ENCODE results near the gene ANAPC16.
"Not testable (repeated sequence)": the region's sequence is repeated elsewhere in the genome, so short reads cannot be mapped to it uniquely, and the experiment has no call there.

ANAPC16 gene

DNA sequence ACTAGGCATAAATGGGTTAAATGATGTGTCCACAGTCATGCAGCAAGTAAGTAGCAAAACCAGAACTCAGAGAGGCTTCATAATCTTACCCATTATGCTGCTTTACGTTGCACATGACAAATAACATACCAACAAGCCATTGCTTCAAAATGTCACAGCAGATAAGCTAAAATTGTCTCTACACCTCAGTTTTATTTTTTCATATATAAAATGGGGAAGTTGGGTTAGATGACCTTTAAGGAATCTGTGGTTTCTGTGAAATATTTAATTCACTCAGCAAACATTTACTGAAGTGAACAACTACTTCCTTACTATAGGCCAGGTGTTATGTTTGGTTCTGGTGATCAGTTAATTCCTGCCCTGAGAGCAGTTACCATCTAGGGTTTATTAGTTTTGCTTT, 2.5 kb downstream of the ANAPC16 start:
- no peak for DNase-seq

DNA sequence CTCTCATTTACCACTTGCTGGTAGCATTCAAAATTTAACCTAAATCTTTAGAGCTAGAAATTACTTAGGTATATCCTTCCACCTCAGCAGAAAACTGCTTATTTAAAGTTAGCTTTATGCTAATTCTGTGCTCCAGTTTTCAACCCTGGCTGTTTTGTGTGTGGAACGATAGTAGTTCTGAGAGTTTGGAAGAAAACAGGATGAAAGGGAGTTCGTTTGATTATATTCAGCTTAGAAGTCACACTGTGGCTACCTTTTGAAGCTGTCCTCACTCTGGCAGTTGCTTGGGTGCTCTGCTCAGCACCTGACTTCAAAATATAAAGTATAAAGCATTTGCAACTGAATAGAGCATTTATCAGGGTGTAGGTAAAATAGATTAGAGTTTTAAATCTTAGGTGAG, 2.9 kb downstream of the ANAPC16 start:
- no peak for DNase-seq

DNA sequence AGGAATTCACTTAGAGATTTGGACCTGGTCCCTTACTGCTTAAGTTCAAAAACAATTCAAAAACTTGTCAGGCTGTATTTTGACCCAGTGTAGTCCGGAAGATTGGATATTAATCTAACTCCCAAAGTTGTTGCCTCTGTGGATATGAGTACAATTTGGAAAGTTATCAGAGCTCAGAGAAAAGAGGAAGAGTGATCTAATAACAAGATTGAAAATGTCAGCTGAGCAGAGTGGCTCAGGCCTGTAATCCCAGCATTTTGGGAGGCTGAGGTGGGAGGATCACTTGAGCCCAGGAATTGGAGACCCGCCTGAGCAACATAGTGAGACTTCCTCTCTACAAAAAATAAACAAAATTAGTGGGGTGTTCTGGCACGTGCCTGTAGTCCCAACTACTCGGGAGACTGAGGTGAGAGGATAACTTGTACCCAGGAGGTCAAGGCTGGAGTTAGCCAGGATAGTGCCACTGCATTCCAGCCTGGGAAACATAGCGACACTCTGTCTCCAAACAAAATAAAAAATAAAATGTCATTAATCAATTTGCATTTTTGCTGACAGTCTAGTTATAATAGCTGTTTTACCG, 3.5 kb downstream of the ANAPC16 start:
- no peak for DNase-seq

DNA sequence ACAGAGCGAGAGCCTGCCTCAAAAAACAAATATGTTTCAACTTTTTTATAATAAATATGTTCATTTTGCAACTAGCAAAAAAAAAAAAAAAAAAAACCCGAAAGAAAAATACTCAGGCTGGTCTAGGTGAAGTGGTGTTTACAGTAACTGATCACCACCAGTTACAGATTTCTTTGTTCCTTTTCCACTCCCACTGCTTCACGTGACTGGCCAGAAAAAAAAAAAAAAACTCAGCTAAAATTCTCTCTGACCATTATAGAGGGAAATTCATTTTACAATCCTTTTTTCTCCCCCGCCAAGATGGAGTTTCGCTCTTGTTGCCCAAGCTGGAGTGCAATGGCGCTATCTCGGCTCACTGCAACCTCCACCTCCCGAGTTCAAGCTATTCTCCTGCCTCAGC, 4.8 kb downstream of the ANAPC16 start:
- DNase-seq = no peak

DNA sequence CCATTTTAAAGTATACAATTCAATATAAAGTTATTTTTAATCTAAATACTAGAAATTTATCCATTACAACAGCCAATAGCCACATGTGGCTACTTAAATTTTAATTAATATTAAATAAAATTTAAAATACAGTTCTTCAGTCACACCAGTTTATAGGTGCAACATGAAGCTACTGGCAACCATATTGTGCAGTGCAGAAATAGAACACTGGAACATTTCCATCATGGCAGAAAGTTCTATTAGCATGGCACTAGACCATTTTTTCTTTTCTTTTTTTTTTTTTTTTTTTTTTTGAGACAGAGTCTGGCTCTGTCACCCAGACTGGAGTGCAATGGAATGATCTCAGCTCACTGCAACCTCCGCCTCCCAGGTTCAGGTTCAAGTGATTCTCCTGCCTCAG, 5.5 kb downstream of the ANAPC16 start:
- DNase-seq = no peak

DNA sequence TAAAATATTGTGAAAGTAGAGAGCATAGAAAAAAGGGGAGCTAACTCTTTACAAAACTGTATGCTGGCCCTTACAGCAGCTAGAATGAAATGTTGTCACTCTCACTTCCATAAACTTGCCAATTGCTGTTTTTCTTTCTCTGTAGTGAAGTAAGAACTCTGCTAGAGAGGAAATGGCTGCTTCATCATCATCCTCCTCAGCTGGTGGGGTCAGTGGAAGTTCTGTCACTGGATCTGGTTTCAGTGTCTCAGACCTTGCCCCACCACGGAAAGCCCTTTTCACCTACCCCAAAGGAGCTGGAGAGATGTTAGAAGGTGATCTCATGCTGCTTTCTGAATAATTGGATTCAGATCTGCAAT, 7.9 kb downstream of the ANAPC16 start:
- DNase-seq = no peak

DNA sequence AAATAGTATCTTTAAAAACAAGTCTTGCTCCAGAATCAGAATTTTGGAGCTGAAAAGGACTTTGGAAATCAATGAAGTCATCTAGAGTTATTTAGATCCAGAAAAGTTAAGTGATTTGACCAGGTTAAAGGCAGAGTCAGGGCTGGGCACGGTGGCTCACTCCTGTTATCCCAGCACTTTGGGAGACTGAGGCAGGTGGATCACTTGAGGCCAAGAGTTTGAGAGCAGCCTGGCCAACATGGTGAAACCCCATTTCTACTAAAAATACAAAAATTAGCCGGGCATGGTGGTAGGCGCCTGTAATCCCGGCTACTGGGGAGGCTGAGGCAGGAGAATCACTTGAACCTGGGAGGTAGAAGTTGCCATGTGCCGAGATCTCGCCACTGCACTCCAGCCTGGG, 8.4 kb downstream of the ANAPC16 start:
- DNase-seq = not testable (repeated sequence)

DNA sequence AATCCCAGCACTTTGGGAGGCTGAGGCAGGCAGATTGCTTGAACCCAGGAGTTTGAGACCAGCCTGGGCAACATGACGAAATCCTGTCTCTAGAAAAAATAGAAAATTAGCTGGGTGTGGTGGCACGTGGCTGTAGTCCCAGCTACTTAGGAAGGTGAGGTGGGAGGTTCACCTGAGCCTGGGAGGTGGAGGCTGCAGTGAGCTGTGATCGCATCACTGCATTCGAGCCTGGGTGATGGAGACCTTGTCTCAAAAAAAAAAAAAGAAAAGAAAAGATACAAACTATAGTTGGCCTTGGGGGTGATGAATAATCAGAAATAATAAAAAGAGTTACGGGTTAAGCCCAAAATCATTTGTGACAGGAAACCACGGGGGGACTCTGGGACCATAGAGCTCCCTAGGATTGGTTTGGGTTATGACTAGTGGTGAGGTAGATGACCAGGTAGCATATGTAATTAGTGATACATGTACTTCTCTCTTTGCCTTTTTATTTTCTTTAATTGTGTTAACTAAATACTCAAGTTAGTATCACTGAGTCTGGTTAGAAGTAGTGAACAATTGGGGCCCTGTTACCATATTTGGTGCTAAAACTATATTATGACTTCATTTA, 10.7 kb downstream of the ANAPC16 start:
- DNase-seq = no peak

DNA sequence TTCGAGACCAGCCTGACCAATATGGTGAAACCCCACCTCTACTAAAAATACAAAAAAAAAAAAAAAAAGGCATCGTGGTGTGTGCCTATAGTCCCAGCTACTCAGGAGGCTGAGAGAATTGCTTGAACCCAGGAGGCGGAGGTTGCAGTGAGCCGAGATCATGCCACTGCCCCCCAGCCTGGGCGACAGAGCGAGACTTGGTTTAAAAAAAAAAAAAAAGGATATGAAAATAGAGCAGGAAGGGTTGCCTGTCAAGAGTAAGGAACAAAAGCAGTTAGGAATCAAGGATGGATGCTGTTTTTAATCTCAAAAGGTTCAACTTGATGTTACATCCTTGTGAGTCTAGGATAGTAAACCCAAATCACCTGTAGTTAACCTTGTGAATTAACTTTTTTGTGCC, 12.0 kb downstream of the ANAPC16 start:
- no peak for DNase-seq

DNA sequence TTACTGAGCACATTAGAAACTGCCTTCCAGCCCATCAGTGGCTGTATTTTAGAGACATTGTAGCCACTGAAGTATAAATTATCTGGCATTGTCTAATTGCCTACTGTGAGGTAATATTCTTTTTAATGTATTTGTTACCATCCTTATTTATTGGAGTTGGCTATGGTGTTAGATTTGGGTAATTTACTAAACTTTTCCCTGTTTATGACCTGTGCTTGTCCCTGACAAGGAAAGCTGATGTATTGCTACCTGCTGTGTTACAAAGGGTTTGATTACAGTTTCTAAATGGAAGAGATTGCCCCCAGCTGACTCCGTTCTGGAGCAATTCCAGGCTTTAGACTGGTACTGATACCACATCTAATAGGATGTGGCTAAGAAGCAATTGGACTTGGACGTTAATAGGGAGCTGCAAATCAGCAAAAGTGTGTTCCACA, 12.5 kb downstream of the ANAPC16 start:
- no peak for DNase-seq

DNA sequence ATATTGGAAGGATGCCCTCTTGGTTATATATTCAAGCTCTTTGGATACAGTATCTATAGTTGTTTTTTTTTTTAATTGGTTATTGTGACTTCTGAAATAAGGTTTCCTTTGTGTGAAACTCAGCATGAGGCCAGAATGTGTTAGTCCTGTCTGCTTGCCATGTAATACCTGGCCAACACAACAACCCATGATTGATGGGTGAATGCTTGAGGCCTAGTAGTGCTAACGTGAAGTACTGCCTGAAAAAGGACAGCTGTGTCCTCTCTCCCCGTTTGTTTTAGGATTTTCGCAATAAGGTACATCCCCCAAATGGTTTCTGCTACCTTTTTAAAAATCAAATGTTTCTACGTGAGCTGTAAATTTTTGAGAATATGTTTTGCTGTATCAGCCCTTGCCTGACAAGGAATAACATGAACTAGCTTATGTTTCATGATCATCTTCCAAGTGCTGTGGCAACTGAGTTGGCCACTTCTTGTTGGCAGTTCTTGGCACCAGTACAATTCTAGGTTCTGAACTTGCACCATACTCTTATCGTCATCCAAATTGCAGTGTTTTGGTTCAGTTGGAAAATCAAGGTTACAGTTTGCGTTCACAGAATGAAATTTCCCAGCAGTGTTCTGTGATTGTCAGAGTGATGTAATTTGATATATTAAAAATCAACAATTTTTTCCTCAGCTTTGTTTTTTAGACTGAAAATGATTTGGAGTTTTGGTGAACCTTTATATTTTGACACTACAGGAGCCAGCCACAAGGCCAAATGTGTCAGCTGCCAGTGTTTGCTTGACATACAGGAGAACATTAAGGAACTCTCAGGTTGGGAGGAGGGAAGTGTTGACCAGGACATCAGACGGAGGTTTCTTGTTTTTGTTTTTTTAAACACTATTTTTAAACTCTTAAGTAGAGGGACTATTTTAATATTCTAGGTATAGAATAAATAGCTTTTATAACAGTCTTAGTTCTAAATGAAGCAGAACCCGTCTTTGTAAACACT, 13.7 kb downstream of the ANAPC16 start:
- no peak for DNase-seq

DNA sequence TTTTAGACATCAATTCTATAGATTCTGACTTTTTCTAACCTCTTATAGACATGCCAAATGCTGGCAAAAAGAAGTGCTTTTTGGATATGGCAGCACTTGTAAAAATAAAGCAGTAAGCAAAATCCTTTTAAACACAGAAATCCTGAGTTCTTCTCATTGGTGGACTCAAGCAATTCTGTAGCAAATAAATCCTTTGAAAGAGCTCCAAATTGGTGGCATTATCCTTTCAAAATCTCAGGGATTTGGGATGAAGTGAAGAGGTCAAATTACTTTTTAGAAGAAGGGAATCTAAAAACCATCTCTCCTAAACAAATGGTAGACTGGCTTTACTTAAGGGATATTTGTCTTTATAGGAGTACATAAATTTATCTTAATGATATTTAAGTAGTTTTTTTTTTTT, 17.8 kb downstream of the ANAPC16 start:
- DNase-seq = no peak

DNA sequence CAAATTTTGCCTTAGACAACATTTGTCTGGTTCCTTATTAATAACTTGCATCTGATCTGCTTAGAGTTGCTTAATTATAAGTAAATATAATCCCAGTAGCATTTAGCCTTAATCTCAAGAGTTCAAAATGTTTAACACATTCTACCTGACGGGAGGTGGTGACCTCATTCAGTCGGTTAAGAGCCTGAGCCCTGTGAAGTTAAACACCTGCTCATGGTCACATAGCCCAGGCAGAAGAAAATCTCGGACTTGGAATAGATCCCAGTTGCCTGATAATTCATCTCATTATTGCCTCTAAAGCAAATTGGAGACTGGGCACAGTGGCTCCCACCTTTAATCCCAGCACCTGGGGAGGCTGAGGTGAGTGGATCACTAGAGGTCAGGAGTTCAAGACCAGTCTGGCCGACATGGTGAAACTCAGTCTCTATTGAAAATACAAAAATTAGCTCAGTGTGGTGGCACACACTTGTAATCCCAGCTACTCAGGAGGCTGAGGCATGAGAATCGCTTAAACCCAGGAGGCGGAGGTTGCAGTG, 18.8 kb downstream of the ANAPC16 start:
- no peak for DNase-seq

DNA sequence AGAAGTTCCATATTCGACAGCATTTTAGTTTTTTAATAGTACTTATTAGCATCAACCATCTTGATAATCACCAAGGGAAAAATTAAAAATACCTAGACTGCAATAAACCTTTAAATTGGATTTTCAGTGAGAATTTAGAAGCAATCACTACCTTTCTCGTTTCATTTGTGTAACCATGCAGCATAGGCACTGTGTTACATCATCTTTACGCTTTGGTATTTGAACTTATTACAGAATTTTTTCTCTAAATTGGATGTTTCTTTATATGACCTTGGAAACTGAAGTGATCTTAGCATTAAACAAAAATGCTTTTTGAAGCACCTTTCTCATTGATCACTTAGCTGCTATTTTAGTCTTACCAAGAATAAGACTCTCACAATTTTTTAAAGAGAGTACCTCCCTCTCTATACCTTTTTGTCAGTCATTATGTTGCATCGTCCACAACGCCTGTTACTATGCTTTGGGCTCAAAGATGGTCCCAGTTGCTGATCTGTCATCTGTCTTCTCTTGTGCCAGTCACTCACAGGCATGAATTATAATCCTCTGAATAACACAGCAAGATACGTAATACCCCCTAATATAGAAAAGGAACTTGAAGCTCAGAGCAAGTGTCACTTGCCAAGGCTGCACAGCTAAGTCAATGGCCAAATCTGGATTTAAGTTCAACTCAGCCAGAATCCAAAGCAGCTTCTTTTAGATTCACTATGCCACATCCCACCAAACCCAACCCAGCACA, 19.9 kb downstream of the ANAPC16 start:
- no peak for DNase-seq

DNA sequence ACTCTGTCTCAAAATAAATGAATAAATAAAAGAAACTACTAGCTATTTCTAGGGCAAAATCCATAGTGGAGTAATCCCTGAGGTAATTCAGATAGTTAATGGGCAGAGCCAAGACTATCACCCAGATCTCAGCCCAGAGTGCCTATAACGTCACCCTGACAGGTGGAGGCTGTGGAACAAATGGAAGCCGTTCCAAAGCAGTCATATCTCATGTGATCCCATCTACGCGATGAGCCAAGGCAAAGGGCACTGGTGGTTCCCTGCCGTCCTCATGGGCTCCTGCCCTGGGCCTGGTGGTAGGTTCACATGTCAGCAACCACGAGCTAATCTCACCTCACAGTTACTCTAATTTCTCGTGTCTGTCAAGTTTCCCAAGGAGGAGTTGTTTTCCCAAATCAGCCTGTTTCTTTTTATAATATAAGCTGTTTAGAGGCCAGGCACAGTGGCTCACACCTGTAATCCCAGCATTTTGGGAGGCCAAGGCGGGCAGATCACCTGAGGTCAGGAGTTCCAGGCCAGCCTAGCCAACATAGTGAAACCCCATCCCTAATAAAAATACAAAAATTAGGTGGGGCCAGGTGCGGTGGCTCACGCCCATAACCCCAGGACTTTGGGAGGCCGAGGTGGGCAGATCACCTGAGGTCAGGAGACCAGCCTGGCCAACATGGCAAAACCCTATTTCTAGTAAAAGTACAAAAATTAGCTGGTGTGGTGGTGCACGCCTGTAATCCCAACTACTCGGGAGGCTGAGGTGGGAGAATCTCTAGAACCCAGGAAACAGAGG, 22.8 kb downstream of the ANAPC16 start:
- no peak for DNase-seq

DNA sequence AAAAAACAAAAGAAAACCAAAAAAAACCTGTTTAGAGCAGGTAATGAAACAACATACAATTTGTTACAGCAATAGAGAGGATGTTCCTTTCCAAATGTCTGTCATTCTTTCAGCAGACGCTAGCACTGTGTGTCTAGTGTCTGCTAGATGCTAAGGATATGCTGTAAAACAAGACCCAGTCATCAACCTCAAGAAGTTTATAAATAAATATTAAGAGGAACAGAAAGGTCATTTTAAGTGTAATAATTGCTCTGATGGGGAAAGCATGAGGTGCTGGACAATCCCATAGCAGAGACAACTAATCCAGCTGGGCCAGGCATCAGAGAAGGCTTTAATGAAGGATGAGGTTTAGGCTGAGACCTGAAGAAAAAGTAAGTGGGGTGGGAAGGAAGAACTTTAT, 23.6 kb downstream of the ANAPC16 start:
- no peak for DNase-seq

DNA sequence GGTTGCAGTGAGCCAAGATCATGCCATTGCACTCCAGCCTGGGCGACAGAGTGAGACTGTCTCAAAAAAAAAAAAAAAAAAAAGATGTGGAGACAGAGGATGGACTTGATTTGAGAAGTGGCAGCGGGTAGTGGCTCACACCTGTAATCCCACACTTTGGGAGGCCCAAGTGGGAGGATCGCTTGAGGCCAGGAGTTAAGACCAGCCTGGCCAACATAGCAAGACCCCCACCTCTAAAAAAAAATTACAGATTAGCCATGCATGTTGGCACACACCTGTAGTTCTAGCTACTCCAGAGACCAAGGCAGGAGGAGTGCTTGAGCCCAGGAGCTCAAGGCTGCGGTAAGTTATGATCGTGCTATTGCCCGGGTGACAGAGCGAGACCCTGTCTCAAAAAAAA, 24.6 kb downstream of the ANAPC16 start:
- no peak for DNase-seq

DNA sequence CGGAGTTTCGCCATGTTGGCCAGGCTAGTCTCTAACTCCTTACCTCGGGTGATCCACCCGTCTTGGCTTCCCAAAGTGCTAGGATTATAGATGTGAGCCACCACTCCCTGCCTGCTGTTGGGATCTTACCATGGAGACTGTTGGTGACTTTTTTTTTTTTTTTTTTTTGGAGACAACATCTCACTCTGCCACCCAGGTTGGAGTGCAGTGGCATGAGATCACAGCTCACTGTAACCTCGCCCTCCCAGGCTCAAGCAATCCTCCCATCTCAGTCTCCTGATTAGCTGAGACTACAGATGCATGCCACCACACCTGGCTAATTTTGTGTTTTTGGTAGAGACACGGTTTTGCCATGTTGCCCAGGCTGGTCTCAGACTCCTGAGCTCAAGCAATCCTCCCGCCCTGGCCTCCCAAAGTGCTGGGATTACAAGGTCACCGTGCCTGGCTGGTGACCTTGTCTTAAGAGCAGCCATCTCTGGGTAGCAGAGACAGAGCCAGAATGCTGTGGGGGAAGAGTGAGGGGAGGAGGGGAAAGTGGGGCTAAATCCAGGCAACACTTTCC, 26.0 kb downstream of the ANAPC16 start:
- no peak for DNase-seq

DNA sequence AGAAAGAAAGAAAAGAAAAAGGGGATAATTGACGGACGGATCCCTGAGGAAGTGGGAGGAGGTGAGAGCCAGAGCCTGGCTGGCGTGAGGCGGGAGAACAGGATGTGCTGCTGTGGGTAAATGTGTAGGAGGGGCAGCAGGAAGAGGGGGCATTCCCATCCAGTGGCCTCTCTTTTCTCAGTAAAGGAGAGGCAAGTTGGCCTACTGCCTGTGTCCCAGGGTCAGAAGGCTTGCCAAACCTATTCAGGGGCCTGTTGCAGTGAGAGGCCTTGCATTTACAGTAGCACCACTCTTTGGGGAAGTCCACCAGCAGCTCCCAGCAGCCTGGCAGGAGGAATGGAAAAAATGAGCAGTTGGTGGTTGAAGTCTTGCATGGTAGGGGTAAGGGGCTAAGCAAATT, 26.9 kb downstream of the ANAPC16 start:
- peak; percentile 91 for DNase-seq

DNA sequence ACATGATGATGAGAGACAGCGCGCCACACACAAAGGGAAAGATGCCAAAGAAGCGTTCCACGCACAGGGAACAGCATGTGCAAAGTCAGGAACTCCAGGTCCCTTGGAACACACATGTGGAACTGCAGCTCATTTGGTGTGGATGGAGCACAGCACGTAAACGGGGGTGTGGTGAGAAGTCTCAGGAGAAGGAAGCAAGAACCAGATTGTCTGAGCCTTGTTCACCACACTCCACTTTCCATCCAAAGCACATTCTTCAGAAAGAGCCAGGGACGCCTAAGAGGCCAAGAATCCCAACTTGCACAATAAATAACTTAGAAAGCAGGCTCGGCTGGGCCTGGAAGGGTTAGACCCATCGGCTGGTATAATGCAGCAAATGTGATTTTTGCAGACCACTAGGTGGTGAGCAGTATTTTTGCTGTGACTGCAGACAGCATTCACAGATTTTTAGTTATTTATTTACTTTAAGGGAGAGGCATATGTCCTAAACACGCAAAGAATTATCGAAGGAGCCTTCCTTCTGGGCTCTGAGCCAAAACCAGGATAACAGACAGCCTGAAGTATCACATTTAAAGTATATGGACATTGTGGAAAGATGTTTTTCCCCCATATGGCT, 28.1 kb downstream of the ANAPC16 start:
- peak; percentile 78 for DNase-seq

DNA sequence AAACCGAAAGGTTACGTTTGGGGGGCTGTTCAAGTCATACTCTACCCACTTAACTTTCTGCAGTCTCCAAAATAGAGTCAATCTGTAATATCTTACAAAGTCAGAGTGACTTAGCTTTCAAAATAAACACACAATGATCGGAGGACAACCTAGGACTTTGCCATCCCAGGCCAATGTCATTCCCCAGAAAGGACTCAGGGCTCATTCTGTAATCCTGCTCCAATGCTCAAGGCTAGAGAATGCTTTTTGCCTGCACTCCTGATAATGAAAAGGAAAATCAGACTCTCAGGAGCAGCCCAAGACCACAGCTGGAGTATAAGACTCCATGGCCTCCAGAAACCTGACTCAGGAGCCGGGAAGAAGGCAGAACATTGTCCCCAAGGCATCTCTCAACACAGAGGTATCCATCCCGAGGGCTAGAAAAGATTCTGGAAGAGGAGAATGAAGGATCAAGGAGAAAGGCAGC, 28.8 kb downstream of the ANAPC16 start:
- DNase-seq = no peak

Data from femur (tissue), 1 donor.